H1 (cell line): ENCODE data around the gene NETO1.

ENCODE experiments used
- ASH2L ChIP-seq: fragments of 200-600, 300-600 bp; sonication (generic); IDR thresholded peaks from one replicate; pipeline ENCODE4 v1.7.1; 2017; ENCODE audit warnings: low read length
- CEBPB ChIP-seq: IDR thresholded peaks from 2 replicates; pipeline ENCODE4 v1.6.1; 2012; ENCODE audit warnings: low read depth, low read length
- KDM1A ChIP-seq: fragments of 200-600, 300-600 bp; sonication (generic); IDR thresholded peaks from 2 replicates; pipeline ENCODE4 v1.7.1; 2016; ENCODE audit warnings: mild to moderate bottlenecking, low read length, borderline replicate concordance
- POLR2A ChIP-seq, 2 experiments: IDR thresholded peaks; 1 replicate in 1 of 2; 2 replicates in 1 of 2; pipeline ENCODE4 v1.6.1; 2011; ENCODE audit warnings: low read depth in 2 of 2, low read length in 2 of 2, mild to moderate bottlenecking in 2 of 2; ENCODE audit errors: control extremely low read depth in 1 of 2
- SUZ12 ChIP-seq: fragments of 200-600 bp; sonication (generic); IDR thresholded peaks from 2 replicates; pipeline ENCODE4 v1.6.1; 2012; ENCODE audit warnings: mild to moderate bottlenecking, inconsistent platforms, low read length, moderate library complexity, mixed read lengths
- TAF1 ChIP-seq: IDR thresholded peaks from 2 replicates; pipeline ENCODE4 v1.6.1; 2011; ENCODE audit warnings: mild to moderate bottlenecking, low read depth, low read length
- TEAD4 ChIP-seq: IDR thresholded peaks from 2 replicates; pipeline ENCODE4 v1.6.1; 2012; ENCODE audit warnings: low read depth, low read length, inconsistent platforms, mixed read lengths
- TF ChIP-seq, protein P1 (sequence below), 3 experiments: IDR thresholded peaks; 1 replicate in 2 of 3; 2 replicates in 1 of 3; pipeline versions ENCODE4 v1.5.1 to v1.6.1; 2011; ENCODE audit warnings: low read length in 3 of 3, mild to moderate bottlenecking in 3 of 3, inconsistent platforms in 2 of 3, low read depth in 1 of 3, moderate library complexity in 1 of 3; ENCODE audit not compliant: insufficient read depth in 1 of 3; ENCODE audit errors: control extremely low read depth in 1 of 3
- TF ChIP-seq, protein P2 (sequence below): IDR thresholded peaks from 2 replicates; pipeline ENCODE4 v1.6.1; 2011; ENCODE audit warnings: low read depth, mild to moderate bottlenecking, low read length; ENCODE audit not compliant: insufficient read depth

DNA sequence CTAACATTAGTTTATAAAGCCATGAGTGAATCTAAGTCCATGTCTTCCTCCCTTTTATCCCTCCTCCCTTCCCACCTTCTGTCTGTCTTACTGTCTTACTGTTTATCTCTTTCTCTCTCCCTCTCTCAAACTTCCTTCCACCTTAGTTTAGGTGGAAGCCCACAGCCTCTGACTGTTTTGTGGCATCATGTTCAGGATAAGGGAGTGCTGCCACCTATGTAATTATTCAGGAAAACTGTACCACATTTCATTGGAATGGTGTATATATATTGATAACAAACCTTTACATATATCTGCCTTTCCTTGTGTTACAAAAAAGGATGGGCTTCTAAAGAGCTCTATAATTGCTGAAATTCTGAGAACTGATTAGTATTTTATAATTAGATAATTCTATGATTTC lies 48.7 kb downstream of the NETO1 start:
- TF ChIP-seq, protein P1, sequence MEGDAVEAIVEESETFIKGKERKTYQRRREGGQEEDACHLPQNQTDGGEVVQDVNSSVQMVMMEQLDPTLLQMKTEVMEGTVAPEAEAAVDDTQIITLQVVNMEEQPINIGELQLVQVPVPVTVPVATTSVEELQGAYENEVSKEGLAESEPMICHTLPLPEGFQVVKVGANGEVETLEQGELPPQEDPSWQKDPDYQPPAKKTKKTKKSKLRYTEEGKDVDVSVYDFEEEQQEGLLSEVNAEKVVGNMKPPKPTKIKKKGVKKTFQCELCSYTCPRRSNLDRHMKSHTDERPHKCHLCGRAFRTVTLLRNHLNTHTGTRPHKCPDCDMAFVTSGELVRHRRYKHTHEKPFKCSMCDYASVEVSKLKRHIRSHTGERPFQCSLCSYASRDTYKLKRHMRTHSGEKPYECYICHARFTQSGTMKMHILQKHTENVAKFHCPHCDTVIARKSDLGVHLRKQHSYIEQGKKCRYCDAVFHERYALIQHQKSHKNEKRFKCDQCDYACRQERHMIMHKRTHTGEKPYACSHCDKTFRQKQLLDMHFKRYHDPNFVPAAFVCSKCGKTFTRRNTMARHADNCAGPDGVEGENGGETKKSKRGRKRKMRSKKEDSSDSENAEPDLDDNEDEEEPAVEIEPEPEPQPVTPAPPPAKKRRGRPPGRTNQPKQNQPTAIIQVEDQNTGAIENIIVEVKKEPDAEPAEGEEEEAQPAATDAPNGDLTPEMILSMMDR (IDR thresholded peaks at IDR 0.05; ENCODE audit: control extremely low read depth in 1 of 3, insufficient read depth in 1 of 3, low read depth in 1 of 3, low read length in 3 of 3), result no peak
- TF ChIP-seq POLR2A (IDR thresholded peaks at IDR 0.05; ENCODE audit: control extremely low read depth in 1 of 2, low read depth in 2 of 2, low read length in 2 of 2), result no peak
- TF ChIP-seq, protein P2, sequence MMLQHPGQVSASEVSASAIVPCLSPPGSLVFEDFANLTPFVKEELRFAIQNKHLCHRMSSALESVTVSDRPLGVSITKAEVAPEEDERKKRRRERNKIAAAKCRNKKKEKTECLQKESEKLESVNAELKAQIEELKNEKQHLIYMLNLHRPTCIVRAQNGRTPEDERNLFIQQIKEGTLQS, result no peak
- no peak for TF ChIP-seq TEAD4
- TF ChIP-seq TAF1, result no peak
- TF ChIP-seq ASH2L, result no peak
- no peak for TF ChIP-seq SUZ12
- no peak for TF ChIP-seq CEBPB
- no peak for TF ChIP-seq KDM1A
